Testis (tissue), 3 donors: Measurements from ENCODE around the gene TMEM106B. TPM values are rescaled to one million over a fixed set of nuclear protein-coding genes. Genes with fewer than 3 reads are reported as not detected.

Experiments used
- DNase-seq: peaks from one replicate; pipeline ENCODE4 v3.0.0-alpha.2; 2019
- H3K27ac ChIP-seq, 2 donors: fragments of 200-600 bp; sonication (generic); one replicate each; pipeline ENCODE4 v1.5.1; 2019
- H3K27me3 ChIP-seq: fragments of 200-600 bp; sonication (generic); one replicate; pipeline ENCODE4 v1.5.1; 2019
- H3K36me3 ChIP-seq: fragments of 200-600 bp; sonication (generic); one replicate; pipeline ENCODE4 v1.5.1; 2017; ENCODE audit warnings: low read depth; ENCODE audit errors: missing control alignments
- H3K4me1 ChIP-seq: fragments of 200-600 bp; sonication (generic); one replicate; pipeline ENCODE4 v1.5.1; 2019
- H3K4me3 ChIP-seq, 2 donors: fragments of 200-600 bp; sonication (generic); one replicate each; pipeline ENCODE4 v1.5.1; 2017 to 2019
- H3K9me3 ChIP-seq: fragments of 200-600 bp; sonication (generic); one replicate; pipeline ENCODE4 v1.5.1; 2017
- CTCF ChIP-seq, 3 experiments: fragments of 450-650 bp in 2 of 3; fragments of 200-600 bp in 1 of 3; sonication (generic) in 1 of 3; IDR thresholded peaks; one replicate each; pipeline ENCODE4 v1.5.1; 2016 to 2019; ENCODE audit warnings: antibody characterized with exemption in 3 of 3, mild to moderate bottlenecking in 2 of 3, moderate library complexity in 1 of 3
- POLR2A ChIP-seq: fragments of 450-650 bp; IDR thresholded peaks from one replicate; pipeline ENCODE4 v1.6.1; 2017; ENCODE audit warnings: antibody characterized with exemption, mild to moderate bottlenecking, moderate library complexity
- WGBS, 2 donors: methylation state at CpG; one replicate each; pipeline ENCODE4 v1.1.5; 2018; 5-methylcytosine and 5-hydroxymethylcytosine counted together
- intact Hi-C: fragments of 100-400 bp; cut with DNase I; formaldehyde crosslinking; loops from one replicate; pipeline ENCODE4 v1.15.1; 2023; ENCODE audit warnings: low total_unique reads
- polyA plus RNA-seq: library from polyadenylated mRNA; stranded (reverse); fragments of 350-450 nt; fragmentation: Illumina TruSeq; extraction: RNeasy Lipid Tissue Mini Kit (QIAGEN cat#74804); gene quantifications from one replicate; pipeline ENCODE4 v1.2.3, GENCODE V29; 2014; ENCODE audit warnings: low read depth, low replicate concordance; ENCODE audit not compliant: insufficient read depth
- total RNA-seq, 2 donors: library from RNA; depleted of rRNA; stranded (reverse); fragments of >200 nt; gene quantifications; one replicate each; pipeline ENCODE4 v1.2.3, GENCODE V29; 2016

The TMEM106B gene
- total and polyA plus RNA-seq, 3 donors from 2014 or later, result 24.7 to 63.6 (median 49.4) TPM

GRCh38 chr7:12289996-12290395 is 78.9 kb downstream of the TMEM106B start:
- no peaks in the 10 kb centered on the region for H3K4me1 ChIP-seq
- no peaks in the 10 kb centered on the region for H3K9me3 ChIP-seq
- no peak overlapping the region for H3K4me3 ChIP-seq
- no peak for DNase-seq
- H3K36me3 ChIP-seq, result no peaks in the 10 kb centered on the region
- no peaks in the 10 kb centered on the region for H3K27me3 ChIP-seq
- H3K27ac ChIP-seq, result no peak overlapping the region
- TF ChIP-seq POLR2A (no peak), CTCF (IDR thresholded peaks at IDR 0.05) (no peak)
- WGBS, 2 donors, result 76 to 78% methylated on average over 6 of the region's 6 CpGs
- intact Hi-C loops, result no loop called here

GRCh38 chr7:12290761-12291160 is 79.7 kb downstream of the TMEM106B start:
- DNase-seq, result no peak
- Histone ChIP-seq H3K36me3 (no peaks in the 10 kb centered on the region), H3K27me3 (no peaks in the 10 kb centered on the region), H3K27ac (no peak overlapping the region), H3K4me1 (no peaks in the 10 kb centered on the region), H3K9me3 (no peaks in the 10 kb centered on the region), H3K4me3 (no peak overlapping the region)
- 72 to 73% methylated on average over 1 of the region's 1 CpG for WGBS, 2 donors
- no peak for TF ChIP-seq CTCF (IDR thresholded peaks at IDR 0.05)
- no peak for TF ChIP-seq POLR2A
- intact Hi-C loops, result no loop called here

- intact Hi-C loops, result no loop called here
- WGBS, 2 donors, result 76 to 89% methylated on average over 1 of the region's 1 CpG
- H3K4me3 ChIP-seq, result no peak overlapping the region
- H3K27me3 ChIP-seq, result no peaks in the 10 kb centered on the region
- TF ChIP-seq POLR2A (no peak), CTCF (IDR thresholded peaks at IDR 0.05) (no peak)
- no peaks in the 10 kb centered on the region for H3K9me3 ChIP-seq
- no peaks in the 10 kb centered on the region for H3K36me3 ChIP-seq
- H3K4me1 ChIP-seq, result no peaks in the 10 kb centered on the region
- H3K27ac ChIP-seq, result no peak overlapping the region
- DNase-seq, result no peak
Observed at GRCh38 chr7:12291870-12292269, 80.8 kb downstream of the TMEM106B start.

Other genes with a start within 250 kb of the TMEM106B start
- 1 to 10 TPM; 3.3 to 6.6 TPM for gene VWDE, start 192.6 kb downstream of the TMEM106B start, total RNA-seq
- 0.45 TPM for gene VWDE, start 192.6 kb downstream of the TMEM106B start, polyA plus RNA-seq